BLaER1 (cell line): Measurements from ENCODE around the gene CDRT4.

ENCODE experiments used
- H3K27ac ChIP-seq: shearing (Covaris generic); formaldehyde crosslinking; 2 replicates; pipeline ENCODE4 v1.8.1; 2022
- H3K27me3 ChIP-seq: shearing (Covaris generic); formaldehyde crosslinking; 2 replicates; pipeline ENCODE4 v1.8.1; 2022
- H3K36me3 ChIP-seq: shearing (Covaris generic); formaldehyde crosslinking; 2 replicates; pipeline ENCODE4 v1.8.1; 2022
- H3K4me1 ChIP-seq: shearing (Covaris generic); formaldehyde crosslinking; 2 replicates; pipeline ENCODE4 v1.8.1; 2022
- H3K4me2 ChIP-seq: shearing (Covaris generic); formaldehyde crosslinking; 2 replicates; pipeline ENCODE4 v1.8.1; 2022
- H3K4me3 ChIP-seq: shearing (Covaris generic); formaldehyde crosslinking; 2 replicates; pipeline ENCODE4 v1.8.1; 2022
- H3K9ac ChIP-seq: shearing (Covaris generic); formaldehyde crosslinking; 2 replicates; pipeline ENCODE4 v1.8.1; 2022
- H3K9me3 ChIP-seq: shearing (Covaris generic); formaldehyde crosslinking; 2 replicates; pipeline ENCODE4 v1.8.1; 2022
- H4K20me1 ChIP-seq: shearing (Covaris generic); formaldehyde crosslinking; 2 replicates; pipeline ENCODE4 v1.8.1; 2022
- Cebpa-rat ChIP-seq: shearing (Covaris generic); IDR thresholded peaks from 2 replicates; pipeline ENCODE4 v1.8.1; 2022

Gene CDRT4

DNA sequence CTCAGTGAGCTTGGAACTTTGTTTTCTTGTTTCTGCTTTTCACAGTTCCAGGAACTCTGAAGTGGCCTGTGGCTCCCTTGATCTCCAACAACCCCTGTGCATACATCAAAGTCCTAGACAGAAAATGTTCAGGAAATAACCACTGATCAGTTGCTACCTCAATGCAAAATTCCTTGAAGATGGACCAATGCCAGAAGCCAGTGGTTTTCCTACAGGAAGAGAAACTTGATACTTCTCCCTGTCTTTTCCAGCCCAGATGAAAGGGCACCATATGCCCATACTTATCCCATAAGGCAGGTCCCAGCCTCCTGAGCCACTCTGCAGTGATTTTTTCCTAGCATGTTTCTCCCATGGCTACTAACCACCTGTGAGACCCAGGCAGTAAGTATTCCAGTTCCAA is 12.3 kb upstream of the CDRT4 start:
- no peaks in the 10 kb centered on the region for H4K20me1 ChIP-seq
- H3K9me3 ChIP-seq = no peaks in the 10 kb centered on the region
- H3K36me3 ChIP-seq = no peaks in the 10 kb centered on the region
- TF ChIP-seq Cebpa-rat = no peak
- H3K9ac ChIP-seq = no peak overlapping the region
- no peaks in the 10 kb centered on the region for H3K27me3 ChIP-seq
- no peak overlapping the region for H3K4me3 ChIP-seq
- H3K4me1 ChIP-seq = peaks cover 12% of the 10 kb centered on the region
- H3K4me2 ChIP-seq = no peak overlapping the region
- no peak overlapping the region for H3K27ac ChIP-seq

DNA sequence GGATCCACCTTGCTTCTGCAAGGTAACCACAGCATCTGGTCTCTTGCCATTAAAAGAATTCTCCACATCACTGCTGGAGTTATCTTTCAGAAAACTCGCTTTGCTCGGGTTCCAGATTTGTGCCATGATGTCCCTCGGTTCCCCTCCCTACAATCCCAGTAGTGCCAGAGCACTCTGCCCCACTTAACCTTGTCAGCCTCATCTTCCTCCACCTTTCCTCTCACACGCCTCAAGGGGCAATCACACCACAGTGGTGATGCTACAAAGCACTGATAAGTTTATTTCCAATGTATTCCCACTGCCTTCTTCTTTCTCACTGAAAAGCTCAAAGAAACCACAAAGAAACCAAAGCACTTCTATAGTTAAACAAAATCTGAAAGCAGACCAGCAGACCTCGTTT is 11.4 kb upstream of the CDRT4 start:
- H3K36me3 ChIP-seq = no peaks in the 10 kb centered on the region
- H3K9ac ChIP-seq = no peak overlapping the region
- H3K4me1 ChIP-seq = peaks cover 12% of the 10 kb centered on the region
- no peak overlapping the region for H3K4me3 ChIP-seq
- no peak overlapping the region for H3K27ac ChIP-seq
- H3K9me3 ChIP-seq = no peaks in the 10 kb centered on the region
- TF ChIP-seq Cebpa-rat = no peak
- 0 out of 2 replicates have a peak overlapping the region, but pooled peaks have one; percentile 22 for H3K4me2 ChIP-seq
- H4K20me1 ChIP-seq = no peaks in the 10 kb centered on the region
- H3K27me3 ChIP-seq = no peaks in the 10 kb centered on the region

DNA sequence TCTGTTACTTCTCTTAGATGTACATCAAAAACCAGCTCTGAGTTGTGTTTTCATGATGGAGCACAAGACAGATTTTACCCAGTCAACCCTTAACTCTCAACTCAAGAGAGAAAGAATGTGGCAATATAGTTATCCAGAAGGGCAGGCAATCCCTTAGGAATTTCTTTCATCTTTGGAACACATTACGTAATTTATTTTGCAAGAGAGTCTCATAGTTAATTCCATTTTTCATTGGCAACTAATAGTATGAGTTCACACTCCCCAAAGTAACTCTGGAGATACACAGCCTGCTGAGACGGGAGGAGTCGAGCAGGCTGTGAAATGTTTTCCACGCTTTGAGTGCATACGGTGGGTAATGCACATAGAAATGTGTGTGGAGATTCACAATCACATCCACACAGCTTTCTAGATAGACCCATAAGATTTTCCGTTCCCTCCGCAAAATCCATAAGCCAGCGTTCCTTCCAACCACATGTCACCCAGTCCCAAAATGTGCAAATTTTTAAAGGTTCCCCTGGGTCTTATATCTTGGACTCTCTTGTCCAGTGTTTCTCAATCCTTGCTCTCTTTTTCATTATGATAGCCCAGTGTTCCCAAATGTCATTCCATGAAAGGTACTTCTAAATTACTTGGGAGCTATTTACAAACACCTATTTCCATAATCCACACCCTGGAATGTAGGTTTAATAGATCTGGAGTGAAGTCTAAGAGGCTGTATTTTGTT is 8.4 kb upstream of the CDRT4 start:
- Histone ChIP-seq H3K4me3 (no peak overlapping the region), H3K27me3 (no peaks in the 10 kb centered on the region), H4K20me1 (no peaks in the 10 kb centered on the region), H3K36me3 (no peaks in the 10 kb centered on the region), H3K9me3 (no peaks in the 10 kb centered on the region), H3K9ac (no peak overlapping the region), H3K27ac (no peak overlapping the region), H3K4me1 (peaks cover 12% of the 10 kb centered on the region), H3K4me2 (no peak overlapping the region)
- TF ChIP-seq Cebpa-rat = no peak

DNA sequence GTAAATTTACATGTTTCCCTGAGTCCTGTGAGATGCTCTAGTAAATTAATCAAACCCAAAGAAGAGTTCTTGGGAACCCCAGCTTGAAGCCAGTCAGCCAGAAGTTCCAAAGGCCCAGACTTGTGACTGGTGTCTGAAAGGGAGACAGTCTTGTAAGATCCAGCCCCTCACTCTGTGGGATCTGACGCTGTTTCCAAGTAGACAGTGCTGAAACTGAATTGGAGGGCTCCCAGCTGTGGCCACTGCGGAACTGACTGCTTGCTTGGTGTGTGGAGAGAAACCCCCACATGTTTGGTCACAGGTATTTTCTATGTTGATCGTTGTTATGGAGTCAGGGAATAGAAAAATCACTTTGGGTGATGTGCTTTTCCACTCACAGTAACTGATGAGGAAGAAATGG is 5.5 kb upstream of the CDRT4 start:
- no peak for TF ChIP-seq Cebpa-rat
- Histone ChIP-seq H4K20me1 (no peaks in the 10 kb centered on the region), H3K9me3 (no peaks in the 10 kb centered on the region), H3K4me2 (no peak overlapping the region), H3K4me1 (no peaks in the 10 kb centered on the region), H3K9ac (no peak overlapping the region), H3K27ac (no peak overlapping the region), H3K4me3 (no peak overlapping the region), H3K27me3 (no peaks in the 10 kb centered on the region), H3K36me3 (no peaks in the 10 kb centered on the region)

DNA sequence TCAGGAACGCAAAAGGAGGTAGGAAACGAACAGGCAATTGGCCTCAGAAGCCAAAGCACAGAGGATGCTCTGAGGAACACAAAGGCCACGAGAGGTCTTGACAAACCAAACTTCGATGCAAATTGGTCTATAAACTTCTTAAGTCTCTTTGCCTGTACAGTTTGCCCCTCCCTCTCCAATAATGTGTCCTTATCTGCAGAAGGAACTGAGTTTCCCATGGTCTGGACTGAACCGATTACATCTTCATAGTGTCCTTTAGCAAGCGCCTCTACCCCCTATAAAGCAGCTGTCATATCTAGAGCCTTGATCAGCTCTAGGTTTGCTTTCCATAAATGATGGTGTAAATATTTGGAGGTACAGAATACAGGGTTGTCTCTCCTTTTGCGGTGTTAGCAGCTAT is 3.1 kb upstream of the CDRT4 start:
- Histone ChIP-seq H3K4me3 (no peak overlapping the region), H3K36me3 (no peaks in the 10 kb centered on the region), H3K9me3 (no peaks in the 10 kb centered on the region), H3K27ac (no peak overlapping the region), H4K20me1 (no peaks in the 10 kb centered on the region), H3K9ac (no peak overlapping the region), H3K27me3 (no peaks in the 10 kb centered on the region), H3K4me2 (no peak overlapping the region), H3K4me1 (no peaks in the 10 kb centered on the region)
- no peak for TF ChIP-seq Cebpa-rat

DNA sequence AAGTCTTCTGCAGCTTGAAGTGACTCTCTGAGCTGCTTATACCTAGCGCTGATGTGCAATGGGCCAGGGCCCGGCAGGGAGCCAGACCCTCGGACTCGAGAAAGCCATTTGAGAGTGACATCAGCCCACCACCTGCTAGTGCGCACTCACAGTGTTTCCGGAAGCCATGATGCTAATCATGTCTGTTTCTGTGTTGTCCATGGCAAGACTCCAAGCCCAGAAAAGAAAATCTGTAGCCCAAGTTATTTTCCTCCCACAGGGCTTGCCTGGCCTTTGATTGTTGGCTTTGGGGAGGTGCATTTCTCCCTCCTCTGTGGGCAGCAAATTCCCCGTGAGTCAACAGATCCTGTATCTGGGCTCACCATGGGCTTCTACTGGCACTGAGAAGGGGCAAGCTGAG is 1.8 kb upstream of the CDRT4 start:
- no peak overlapping the region for H3K4me2 ChIP-seq
- no peaks in the 10 kb centered on the region for H3K4me1 ChIP-seq
- no peak overlapping the region for H3K4me3 ChIP-seq
- H3K36me3 ChIP-seq = no peaks in the 10 kb centered on the region
- no peaks in the 10 kb centered on the region for H3K27me3 ChIP-seq
- H4K20me1 ChIP-seq = no peaks in the 10 kb centered on the region
- H3K27ac ChIP-seq = no peak overlapping the region
- no peaks in the 10 kb centered on the region for H3K9me3 ChIP-seq
- no peak for TF ChIP-seq Cebpa-rat
- no peak overlapping the region for H3K9ac ChIP-seq

DNA sequence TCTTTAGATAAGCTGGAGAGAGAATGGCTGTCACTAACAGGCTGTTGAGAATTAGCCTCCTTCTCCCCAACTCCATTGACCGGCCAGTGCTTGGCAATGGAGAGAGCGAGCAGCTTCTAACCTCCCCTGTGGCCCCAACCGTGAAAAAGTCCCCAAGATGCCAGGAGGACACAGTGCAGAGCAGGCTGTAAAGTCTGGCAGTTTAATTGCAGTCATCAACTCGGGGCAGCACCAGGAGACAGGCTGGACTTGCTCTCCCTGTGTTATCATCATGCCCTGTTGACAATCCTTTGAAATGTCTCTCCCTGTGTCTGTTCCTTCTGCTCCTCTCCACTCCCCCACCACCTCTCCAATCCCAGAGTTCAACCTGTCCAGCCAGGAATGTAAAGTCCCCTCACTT is 705 bp upstream of the CDRT4 start:
- Histone ChIP-seq H3K27ac (no peak overlapping the region), H3K9me3 (no peaks in the 10 kb centered on the region), H3K36me3 (no peaks in the 10 kb centered on the region), H4K20me1 (no peaks in the 10 kb centered on the region), H3K4me1 (no peaks in the 10 kb centered on the region), H3K9ac (no peak overlapping the region), H3K4me2 (no peak overlapping the region), H3K4me3 (no peak overlapping the region), H3K27me3 (no peaks in the 10 kb centered on the region)
- TF ChIP-seq Cebpa-rat = no peak

DNA sequence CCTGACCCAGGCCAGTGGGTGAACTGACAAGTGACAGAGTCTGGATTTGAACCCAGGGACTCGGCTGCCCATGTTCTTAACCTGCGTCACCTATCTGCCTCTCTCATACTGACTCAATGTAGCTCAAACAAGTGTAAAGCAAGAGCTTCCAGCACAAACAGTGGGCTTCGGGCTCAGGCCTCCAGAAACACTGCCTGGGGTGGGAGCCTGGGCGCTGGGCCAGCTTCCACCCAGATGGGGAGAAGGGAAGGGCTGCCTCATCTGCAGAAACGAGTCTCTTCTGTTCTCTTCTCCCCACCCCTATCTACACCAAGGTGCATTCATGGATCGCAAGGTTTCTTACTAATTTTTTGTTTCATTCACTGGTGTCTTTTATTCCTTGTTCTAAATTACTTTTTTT is 1.3 kb downstream of the CDRT4 start:
- Histone ChIP-seq H3K9ac (no peak overlapping the region), H4K20me1 (no peaks in the 10 kb centered on the region), H3K4me3 (no peak overlapping the region), H3K9me3 (no peaks in the 10 kb centered on the region), H3K27ac (no peak overlapping the region), H3K27me3 (no peaks in the 10 kb centered on the region), H3K4me1 (no peaks in the 10 kb centered on the region), H3K4me2 (no peak overlapping the region), H3K36me3 (no peaks in the 10 kb centered on the region)
- TF ChIP-seq Cebpa-rat = no peak

DNA sequence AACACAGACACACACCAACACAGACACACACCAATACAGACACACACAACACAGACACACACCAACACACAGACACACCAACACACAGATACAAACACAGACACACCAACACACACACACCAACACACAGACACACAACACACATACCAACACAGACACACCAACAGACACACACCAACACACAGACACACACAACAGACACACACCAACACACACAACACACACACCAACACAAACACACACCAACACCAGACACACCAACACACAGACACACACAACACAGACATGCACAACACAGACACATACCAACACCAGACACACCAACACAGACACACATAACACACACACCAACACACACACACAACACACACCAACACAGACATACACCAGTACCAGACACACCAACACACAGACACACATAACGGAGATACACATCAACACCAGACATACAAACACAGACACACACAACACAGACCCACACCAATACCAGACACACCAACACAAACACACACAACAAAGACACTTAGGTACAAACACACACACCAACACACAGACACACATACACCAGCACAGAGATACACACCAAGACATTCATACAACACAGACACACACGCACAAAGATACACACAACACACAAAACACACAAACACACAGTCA is 2.2 kb downstream of the CDRT4 start:
- Histone ChIP-seq H4K20me1 (no peaks in the 10 kb centered on the region), H3K9ac (no peak overlapping the region), H3K4me1 (no peaks in the 10 kb centered on the region), H3K36me3 (no peaks in the 10 kb centered on the region), H3K27me3 (no peaks in the 10 kb centered on the region), H3K27ac (no peak overlapping the region), H3K4me3 (no peak overlapping the region), H3K4me2 (no peak overlapping the region), H3K9me3 (no peaks in the 10 kb centered on the region)
- no peak for TF ChIP-seq Cebpa-rat

DNA sequence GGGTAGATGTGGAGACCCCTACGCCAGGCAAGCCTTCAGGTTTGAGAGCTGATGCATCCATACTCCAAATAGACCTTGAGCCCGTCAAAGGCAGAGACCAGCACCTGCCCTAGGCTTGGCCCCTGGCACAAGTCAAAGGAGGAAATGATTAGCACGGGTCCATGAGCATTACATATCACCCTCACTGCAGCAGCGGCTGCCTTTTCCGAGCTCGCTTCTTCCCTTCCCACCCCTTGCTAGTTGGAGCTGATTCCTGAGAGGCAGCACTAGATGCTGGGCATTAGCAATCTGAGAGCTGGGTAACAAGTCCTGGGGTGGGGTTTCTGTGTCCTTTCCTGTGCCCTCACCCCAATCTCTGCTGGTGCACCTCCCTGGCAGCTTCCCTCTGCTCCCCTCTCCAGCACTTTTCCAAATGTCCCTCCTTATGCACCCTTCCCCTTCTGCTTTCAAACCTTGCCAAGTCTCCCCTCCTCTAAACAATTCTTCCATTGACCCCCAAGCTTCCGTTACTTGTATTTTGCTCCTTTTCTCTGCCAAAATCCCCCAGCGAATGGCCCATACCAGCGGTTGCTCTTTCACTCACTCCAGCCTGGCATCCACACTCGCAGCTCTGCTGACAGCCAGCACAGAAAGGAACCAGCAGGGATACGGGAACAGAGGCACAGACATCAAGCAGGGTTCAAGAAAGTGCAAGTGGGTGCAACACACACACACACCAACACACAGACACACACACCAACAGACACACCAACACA is 3.0 kb downstream of the CDRT4 start:
- H3K27ac ChIP-seq = no peak overlapping the region
- no peaks in the 10 kb centered on the region for H3K36me3 ChIP-seq
- no peak overlapping the region for H3K4me2 ChIP-seq
- no peak overlapping the region for H3K4me3 ChIP-seq
- no peaks in the 10 kb centered on the region for H3K4me1 ChIP-seq
- TF ChIP-seq Cebpa-rat = no peak
- H3K27me3 ChIP-seq = no peaks in the 10 kb centered on the region
- H3K9me3 ChIP-seq = no peaks in the 10 kb centered on the region
- no peak overlapping the region for H3K9ac ChIP-seq
- H4K20me1 ChIP-seq = no peaks in the 10 kb centered on the region
